Measurements from ENCODE around the gene EBPL. TPM values are rescaled to one million over a fixed set of nuclear protein-coding genes. Genes with fewer than 3 reads are reported as not detected.

EBPL gene
- total and polyA plus RNA-seq, 3 experiments from 2014 or later: 47.9 to 53.3 (median 51.6) TPM

- Histone ChIP-seq H3K4me3 (ENCODE audit: low read length) (no peak overlapping the region), H3K27ac (ENCODE audit: low read depth, low read length) (no peak overlapping the region), H3K9me3 (ENCODE audit: low read length) (no peaks in the 10 kb centered on the region), H3K4me1 (ENCODE audit: insufficient read depth, low read length) (no peaks in the 10 kb centered on the region), H3K27me3 (ENCODE audit: insufficient read depth, low read length, poor library complexity, severe bottlenecking) (no peaks in the 10 kb centered on the region), H3K36me3 (ENCODE audit: insufficient read depth, low read length) (no peaks in the 10 kb centered on the region)
- CTCF ChIA-PET: no interaction called here
- POLR2A ChIA-PET: no interaction called here
- H3K4me3 Mint-ChIP-seq: no peak overlapping the region
- H3K27me3 Mint-ChIP-seq: peaks cover 0 to 3% of the 10 kb centered on the region in 2 donors
- no peak overlapping the region for H3K27ac Mint-ChIP-seq
- H3K4me1 Mint-ChIP-seq: peaks cover 9 to 23% (median 17%) of the 10 kb centered on the region in 3 donors
- no peak for DNase-seq
- H3K9me3 Mint-ChIP-seq: no peaks in the 10 kb centered on the region
- H3K36me3 Mint-ChIP-seq: no peaks in the 10 kb centered on the region
Measured at GRCh38 chr13:49638030-49638743, 53.1 kb downstream of the EBPL start.

- ChIA-PET CTCF (no interaction called here), POLR2A (interaction anchor here (0.5 kb wide), 1 partner anchor 156 kb away, joined by 3 read pairs; the partner anchor contains the start of gene KPNA3)
- no peaks in the 10 kb centered on the region for H3K36me3 ChIP-seq (ENCODE audit: insufficient read depth, low read length)
- peak overlapping the region in 5 of 8 donors; percentile 12 to 85 (median 52) for H3K27ac Mint-ChIP-seq
- no peaks in the 10 kb centered on the region for H3K36me3 Mint-ChIP-seq
- H3K9me3 ChIP-seq (ENCODE audit: low read length): no peaks in the 10 kb centered on the region
- peak overlapping the region in 1 of 7 donors; percentile 80 for H3K4me3 Mint-ChIP-seq
- H3K4me1 ChIP-seq (ENCODE audit: insufficient read depth, low read length): no peaks in the 10 kb centered on the region
- no peaks in the 10 kb centered on the region for H3K27me3 ChIP-seq (ENCODE audit: insufficient read depth, low read length, poor library complexity, severe bottlenecking)
- DNase-seq: no peak
- peaks cover 0 to 3% of the 10 kb centered on the region in 2 donors for H3K27me3 Mint-ChIP-seq
- no peaks in the 10 kb centered on the region for H3K9me3 Mint-ChIP-seq
- H3K4me3 ChIP-seq (ENCODE audit: low read length): no peak overlapping the region
- H3K4me1 Mint-ChIP-seq: peaks cover 9 to 23% (median 17%) of the 10 kb centered on the region in 3 donors
- no peak overlapping the region for H3K27ac ChIP-seq (ENCODE audit: low read depth, low read length)
Measured at GRCh38 chr13:49636705-49637104, 54.6 kb downstream of the EBPL start.

GRCh38 chr13:49635599-49636433 lies 55.5 kb downstream of the EBPL start:
- Histone ChIP-seq H3K4me1 (ENCODE audit: insufficient read depth, low read length) (no peaks in the 10 kb centered on the region), H3K27ac (ENCODE audit: low read depth, low read length) (no peak overlapping the region), H3K36me3 (ENCODE audit: insufficient read depth, low read length) (no peaks in the 10 kb centered on the region), H3K4me3 (ENCODE audit: low read length) (peak overlapping the region; percentile 40), H3K9me3 (ENCODE audit: low read length) (no peaks in the 10 kb centered on the region), H3K27me3 (ENCODE audit: insufficient read depth, low read length, poor library complexity, severe bottlenecking) (no peaks in the 10 kb centered on the region)
- H3K4me1 Mint-ChIP-seq: peaks cover 9 to 23% (median 17%) of the 10 kb centered on the region in 3 donors
- no peaks in the 10 kb centered on the region for H3K9me3 Mint-ChIP-seq
- H3K4me3 Mint-ChIP-seq: peak overlapping the region; percentile 73 to 92 (median 80)
- DNase-seq: peak; percentile 17 to 75 (median 59)
- POLR2A ChIA-PET: no interaction called here
- CTCF ChIA-PET: no interaction called here
- no peaks in the 10 kb centered on the region for H3K36me3 Mint-ChIP-seq
- H3K27me3 Mint-ChIP-seq: peaks cover 0 to under 1% of the 10 kb centered on the region in 2 donors
- H3K27ac Mint-ChIP-seq: peak overlapping the region; percentile 41 to 92 (median 77)

- peaks cover under 1% of the 10 kb centered on the region for H3K4me1 ChIP-seq (ENCODE audit: insufficient read depth, low read length)
- Mint-ChIP-seq H3K27me3 (peaks cover 0 to 1% of the 10 kb centered on the region in 2 donors), H3K27ac (no peak overlapping the region), H3K4me1 (peaks cover 10 to 27% (median 22%) of the 10 kb centered on the region in 3 donors), H3K36me3 (no peaks in the 10 kb centered on the region), H3K4me3 (peak overlapping the region in 1 of 7 donors; percentile 21), H3K9me3 (no peaks in the 10 kb centered on the region)
- ChIA-PET CTCF (no interaction called here), POLR2A (no interaction called here)
- H3K36me3 ChIP-seq (ENCODE audit: insufficient read depth, low read length): no peaks in the 10 kb centered on the region
- no peak for DNase-seq
- no peak overlapping the region for H3K4me3 ChIP-seq (ENCODE audit: low read length)
- H3K27me3 ChIP-seq (ENCODE audit: insufficient read depth, low read length, poor library complexity, severe bottlenecking): no peaks in the 10 kb centered on the region
- no peaks in the 10 kb centered on the region for H3K9me3 ChIP-seq (ENCODE audit: low read length)
- H3K27ac ChIP-seq (ENCODE audit: low read depth, low read length): no peak overlapping the region
Measured at GRCh38 chr13:49633710-49634109, 57.6 kb downstream of the EBPL start.

GRCh38 chr13:49632156-49632555 lies 59.1 kb downstream of the EBPL start:
- no peak overlapping the region for H3K4me3 Mint-ChIP-seq
- POLR2A ChIA-PET: no interaction called here
- peak overlapping the region in 1 of 8 donors; percentile 64 for H3K27ac Mint-ChIP-seq
- H3K36me3 ChIP-seq (ENCODE audit: insufficient read depth, low read length): no peaks in the 10 kb centered on the region
- no peak overlapping the region for H3K4me3 ChIP-seq (ENCODE audit: low read length)
- H3K27ac ChIP-seq (ENCODE audit: low read depth, low read length): no peak overlapping the region
- CTCF ChIA-PET: no interaction called here
- no peaks in the 10 kb centered on the region for H3K36me3 Mint-ChIP-seq
- DNase-seq: no peak
- H3K9me3 Mint-ChIP-seq: no peaks in the 10 kb centered on the region
- H3K9me3 ChIP-seq (ENCODE audit: low read length): no peaks in the 10 kb centered on the region
- H3K4me1 Mint-ChIP-seq: peaks cover 16 to 36% (median 27%) of the 10 kb centered on the region in 3 donors
- H3K27me3 ChIP-seq (ENCODE audit: insufficient read depth, low read length, poor library complexity, severe bottlenecking): no peaks in the 10 kb centered on the region
- H3K4me1 ChIP-seq (ENCODE audit: insufficient read depth, low read length): peaks cover 11% of the 10 kb centered on the region
- peaks cover 0 to 3% of the 10 kb centered on the region in 2 donors for H3K27me3 Mint-ChIP-seq

- Mint-ChIP-seq H3K4me3 (no peak overlapping the region), H3K27me3 (peaks cover 0 to 4% of the 10 kb centered on the region in 2 donors), H3K9me3 (no peaks in the 10 kb centered on the region), H3K4me1 (peaks cover 11 to 24% (median 19%) of the 10 kb centered on the region in 3 donors), H3K27ac (no peak overlapping the region), H3K36me3 (no peaks in the 10 kb centered on the region)
- Histone ChIP-seq H3K9me3 (ENCODE audit: low read length) (no peaks in the 10 kb centered on the region), H3K4me3 (ENCODE audit: low read length) (no peak overlapping the region), H3K27ac (ENCODE audit: low read depth, low read length) (no peak overlapping the region), H3K27me3 (ENCODE audit: insufficient read depth, low read length, poor library complexity, severe bottlenecking) (no peaks in the 10 kb centered on the region), H3K36me3 (ENCODE audit: insufficient read depth, low read length) (no peaks in the 10 kb centered on the region), H3K4me1 (ENCODE audit: insufficient read depth, low read length) (peaks cover 11% of the 10 kb centered on the region)
- POLR2A ChIA-PET: no interaction called here
- no peak for DNase-seq
- CTCF ChIA-PET: no interaction called here
Measured at GRCh38 chr13:49630580-49630979, 60.7 kb downstream of the EBPL start.

DNA sequence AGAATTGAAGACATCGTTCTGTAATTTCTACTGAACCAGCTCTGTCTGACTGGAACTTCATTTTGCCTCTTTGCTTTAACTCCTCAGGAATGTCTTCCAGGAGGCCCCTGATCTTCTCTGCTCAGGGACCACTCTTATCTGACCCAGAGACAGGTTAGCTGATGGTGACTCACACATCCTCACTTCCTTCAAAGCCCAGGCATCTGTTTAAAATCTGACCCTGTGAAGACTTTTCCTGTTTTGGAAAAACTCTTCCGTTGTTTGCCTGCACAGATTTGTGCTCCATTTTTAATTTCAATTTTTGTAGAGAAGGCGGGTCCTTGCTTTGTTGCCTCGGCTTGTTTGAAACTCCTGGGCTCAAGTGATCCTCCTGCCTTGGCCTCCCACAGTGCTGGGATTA lies 61.3 kb downstream of the EBPL start:
- Mint-ChIP-seq H3K9me3 (no peaks in the 10 kb centered on the region), H3K27ac (peak overlapping the region in 1 of 8 donors; percentile 47), H3K4me1 (peaks cover 8 to 18% (median 13%) of the 10 kb centered on the region in 3 donors), H3K27me3 (peaks cover 0 to 4% of the 10 kb centered on the region in 2 donors), H3K4me3 (no peak overlapping the region), H3K36me3 (no peaks in the 10 kb centered on the region)
- H3K4me1 ChIP-seq (ENCODE audit: insufficient read depth, low read length): peaks cover 11% of the 10 kb centered on the region
- H3K36me3 ChIP-seq (ENCODE audit: insufficient read depth, low read length): no peaks in the 10 kb centered on the region
- ChIA-PET POLR2A (interaction anchor here (0.5 kb wide), 1 partner anchor 501 kb away, joined by 5 read pairs; no protein-coding TSS in a partner anchor), CTCF (no interaction called here)
- DNase-seq: no peak
- no peak overlapping the region for H3K4me3 ChIP-seq (ENCODE audit: low read length)
- no peak overlapping the region for H3K27ac ChIP-seq (ENCODE audit: low read depth, low read length)
- H3K9me3 ChIP-seq (ENCODE audit: low read length): no peaks in the 10 kb centered on the region
- H3K27me3 ChIP-seq (ENCODE audit: insufficient read depth, low read length, poor library complexity, severe bottlenecking): no peaks in the 10 kb centered on the region
